Measurements from ENCODE around the gene CDK14.

The CDK14 gene

DNA sequence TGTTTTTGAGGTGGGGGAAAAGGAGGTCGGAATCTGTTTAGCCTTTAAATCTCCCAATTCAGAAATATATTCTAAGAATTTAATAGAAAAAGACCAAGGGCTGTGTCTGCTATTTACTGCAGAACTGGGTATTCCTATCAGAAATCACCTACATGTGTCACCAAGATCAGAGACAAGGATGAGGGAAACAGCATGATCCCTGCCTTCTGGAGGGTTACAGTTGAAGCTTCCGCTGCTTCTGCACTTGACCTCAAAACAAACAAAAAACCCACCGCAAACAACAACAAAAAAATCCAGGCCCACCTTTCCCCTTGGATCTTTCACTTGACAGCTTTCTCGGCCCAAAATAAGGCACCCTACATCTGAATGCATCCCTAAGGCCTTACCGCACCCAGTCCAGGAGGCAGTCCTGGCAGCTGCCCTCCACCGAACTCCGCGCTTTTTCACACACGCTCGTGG is 750 bp upstream of the CDK14 start:
- Histone ChIP-seq H3K27ac (ENCODE audit: insufficient read depth, low read length, poor library complexity, severe bottlenecking) (no peak overlapping the region), H3K4me3 (ENCODE audit: insufficient read depth, low read depth, low read length, poor library complexity, severe bottlenecking) (no peak overlapping the region), H3K36me3 (ENCODE audit: control insufficient read depth, insufficient read depth, low read length) (no peaks in the 10 kb centered on the region), H3K27me3 (replicated peaks; ENCODE audit: control insufficient read depth, insufficient read depth, low read length, poor library complexity, severe bottlenecking) (peaks cover 10% of the 10 kb centered on the region), H3K4me1 (ENCODE audit: control insufficient read depth, insufficient read depth, low read length, poor library complexity, severe bottlenecking) (peaks cover 2% of the 10 kb centered on the region), H3K9me3 (ENCODE audit: control insufficient read depth, low read length) (no peaks in the 10 kb centered on the region)
- no peak for DNase-seq

DNA sequence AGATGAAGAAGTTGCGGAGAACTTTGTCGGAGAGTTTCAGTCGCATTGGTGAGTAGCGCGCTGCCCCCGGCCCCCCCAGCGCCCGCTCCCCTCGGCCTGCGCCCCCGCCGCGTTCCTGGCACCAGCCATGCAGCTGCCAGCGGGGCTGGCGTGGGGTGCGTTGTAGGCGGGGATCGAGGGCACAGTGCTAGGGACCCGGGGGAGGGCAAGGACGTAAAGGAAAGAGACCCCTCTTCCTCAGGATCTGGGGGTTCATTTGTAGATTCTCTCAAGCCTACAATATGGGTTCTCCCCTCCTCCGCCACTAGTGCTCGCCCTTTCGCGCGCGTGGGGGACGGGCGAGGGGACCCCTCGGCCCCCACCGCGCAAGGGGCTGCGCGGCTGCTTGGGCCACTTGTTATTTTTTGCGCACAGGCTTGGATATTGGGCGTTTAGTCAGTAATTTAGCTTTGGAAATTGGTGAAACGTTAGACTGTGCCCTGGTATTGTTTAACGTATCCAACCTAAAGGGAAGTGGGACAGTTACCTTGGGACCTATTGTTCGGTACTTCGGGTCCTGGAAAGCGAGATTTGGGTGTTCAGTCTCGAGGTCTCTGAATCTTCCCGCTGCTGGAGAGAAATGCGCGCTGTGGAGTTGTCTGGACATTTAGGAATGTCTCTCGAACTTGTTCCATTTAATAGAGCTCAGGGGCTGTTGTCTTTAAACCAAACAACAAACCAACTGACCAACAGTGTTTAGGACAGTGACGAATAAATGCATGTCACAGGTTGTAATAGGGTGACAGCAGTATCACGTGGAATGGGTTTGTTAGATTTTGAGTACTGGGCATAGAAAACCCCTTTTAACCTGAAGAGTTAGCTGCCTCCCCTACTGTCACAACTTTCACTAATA is 796 bp downstream of the CDK14 start:
- Histone ChIP-seq H3K36me3 (ENCODE audit: control insufficient read depth, insufficient read depth, low read length) (no peaks in the 10 kb centered on the region), H3K27me3 (replicated peaks; ENCODE audit: control insufficient read depth, insufficient read depth, low read length, poor library complexity, severe bottlenecking) (peaks cover 10% of the 10 kb centered on the region), H3K9me3 (ENCODE audit: control insufficient read depth, low read length) (no peaks in the 10 kb centered on the region), H3K4me1 (ENCODE audit: control insufficient read depth, insufficient read depth, low read length, poor library complexity, severe bottlenecking) (peaks cover 2% of the 10 kb centered on the region), H3K4me3 (ENCODE audit: insufficient read depth, low read depth, low read length, poor library complexity, severe bottlenecking) (peak overlapping the region; percentile 29), H3K27ac (ENCODE audit: insufficient read depth, low read length, poor library complexity, severe bottlenecking) (no peak overlapping the region)
- no peak for DNase-seq

DNA sequence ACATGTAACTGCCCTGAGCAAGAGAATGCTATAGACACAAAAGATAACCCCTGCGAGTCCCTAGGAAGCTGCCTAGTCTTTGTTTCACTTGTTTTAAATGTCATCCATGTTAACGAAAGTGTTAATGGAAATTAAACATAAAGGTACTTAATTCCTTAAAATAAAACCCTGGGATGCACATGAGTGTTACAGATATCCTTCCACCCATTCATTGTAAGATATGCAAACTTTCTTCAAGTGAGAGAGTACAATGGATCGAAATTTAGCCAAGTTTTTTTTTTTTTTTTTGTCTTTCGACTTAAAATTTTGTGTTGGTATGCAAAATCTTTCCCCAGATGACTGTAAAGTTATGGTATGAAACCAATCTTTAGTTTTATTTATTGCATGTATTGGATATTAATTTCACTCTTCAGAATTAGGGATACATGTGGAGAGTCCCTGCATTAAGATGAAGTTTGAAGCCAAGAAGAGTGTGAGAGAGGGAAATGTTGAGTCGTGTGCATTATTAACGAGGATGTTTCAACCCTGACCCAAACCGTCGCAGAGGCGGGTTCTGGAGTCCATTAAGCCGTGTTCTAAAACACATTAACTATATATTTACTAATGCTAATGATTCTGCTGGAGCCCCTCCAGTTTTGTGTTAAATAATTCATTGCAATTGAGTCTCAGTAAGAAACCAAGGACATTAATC is 1.6 kb downstream of the CDK14 start:
- Histone ChIP-seq H3K4me1 (ENCODE audit: control insufficient read depth, insufficient read depth, low read length, poor library complexity, severe bottlenecking) (peaks cover 2% of the 10 kb centered on the region), H3K27me3 (replicated peaks; ENCODE audit: control insufficient read depth, insufficient read depth, low read length, poor library complexity, severe bottlenecking) (peaks cover 10% of the 10 kb centered on the region), H3K27ac (ENCODE audit: insufficient read depth, low read length, poor library complexity, severe bottlenecking) (no peak overlapping the region), H3K9me3 (ENCODE audit: control insufficient read depth, low read length) (no peaks in the 10 kb centered on the region), H3K36me3 (ENCODE audit: control insufficient read depth, insufficient read depth, low read length) (no peaks in the 10 kb centered on the region), H3K4me3 (ENCODE audit: insufficient read depth, low read depth, low read length, poor library complexity, severe bottlenecking) (no peak overlapping the region)
- DNase-seq = no peak

DNA sequence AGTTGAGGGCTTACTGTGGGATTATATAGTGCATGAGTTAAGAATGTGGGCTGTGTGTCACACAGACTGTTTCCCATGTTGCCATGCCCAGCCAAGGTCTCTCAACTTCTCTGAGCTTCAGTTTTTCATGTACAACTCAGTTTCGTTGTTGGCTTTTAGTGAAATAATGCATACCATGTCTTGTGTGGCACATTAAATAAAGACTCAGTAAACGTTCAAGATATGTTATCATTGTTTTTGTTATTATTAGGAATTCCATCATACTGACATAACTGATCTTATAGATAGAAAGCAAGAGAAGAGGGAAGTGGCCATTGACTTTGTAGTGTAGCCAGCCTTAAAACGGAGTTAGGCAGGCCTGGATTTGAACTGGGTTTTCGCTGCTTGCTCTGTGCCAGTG is 2.9 kb downstream of the CDK14 start:
- no peak for DNase-seq
- Histone ChIP-seq H3K4me1 (ENCODE audit: control insufficient read depth, insufficient read depth, low read length, poor library complexity, severe bottlenecking) (peaks cover 2% of the 10 kb centered on the region), H3K9me3 (ENCODE audit: control insufficient read depth, low read length) (no peaks in the 10 kb centered on the region), H3K36me3 (ENCODE audit: control insufficient read depth, insufficient read depth, low read length) (no peaks in the 10 kb centered on the region), H3K4me3 (ENCODE audit: insufficient read depth, low read depth, low read length, poor library complexity, severe bottlenecking) (no peak overlapping the region), H3K27ac (ENCODE audit: insufficient read depth, low read length, poor library complexity, severe bottlenecking) (no peak overlapping the region), H3K27me3 (replicated peaks; ENCODE audit: control insufficient read depth, insufficient read depth, low read length, poor library complexity, severe bottlenecking) (peaks cover 10% of the 10 kb centered on the region)

GRCh38 chr7:90599892-90600555 is 3.9 kb downstream of the CDK14 start:
- Histone ChIP-seq H3K4me1 (ENCODE audit: control insufficient read depth, insufficient read depth, low read length, poor library complexity, severe bottlenecking) (peaks cover 2% of the 10 kb centered on the region), H3K36me3 (ENCODE audit: control insufficient read depth, insufficient read depth, low read length) (no peaks in the 10 kb centered on the region), H3K4me3 (ENCODE audit: insufficient read depth, low read depth, low read length, poor library complexity, severe bottlenecking) (no peak overlapping the region), H3K27ac (ENCODE audit: insufficient read depth, low read length, poor library complexity, severe bottlenecking) (no peak overlapping the region), H3K9me3 (ENCODE audit: control insufficient read depth, low read length) (no peaks in the 10 kb centered on the region), H3K27me3 (replicated peaks; ENCODE audit: control insufficient read depth, insufficient read depth, low read length, poor library complexity, severe bottlenecking) (peaks cover 10% of the 10 kb centered on the region)
- DNase-seq = no peak

- no peak overlapping the region for H3K27ac ChIP-seq (ENCODE audit: insufficient read depth, low read length, poor library complexity, severe bottlenecking)
- peaks cover 1% of the 10 kb centered on the region for H3K27me3 ChIP-seq (replicated peaks; ENCODE audit: control insufficient read depth, insufficient read depth, low read length, poor library complexity, severe bottlenecking)
- no peaks in the 10 kb centered on the region for H3K9me3 ChIP-seq (ENCODE audit: control insufficient read depth, low read length)
- H3K4me1 ChIP-seq (ENCODE audit: control insufficient read depth, insufficient read depth, low read length, poor library complexity, severe bottlenecking) = no peaks in the 10 kb centered on the region
- no peak for DNase-seq
- no peaks in the 10 kb centered on the region for H3K36me3 ChIP-seq (ENCODE audit: control insufficient read depth, insufficient read depth, low read length)
- H3K4me3 ChIP-seq (ENCODE audit: insufficient read depth, low read depth, low read length, poor library complexity, severe bottlenecking) = no peak overlapping the region
Measured at GRCh38 chr7:90602303-90602702, 6.2 kb downstream of the CDK14 start.

DNA sequence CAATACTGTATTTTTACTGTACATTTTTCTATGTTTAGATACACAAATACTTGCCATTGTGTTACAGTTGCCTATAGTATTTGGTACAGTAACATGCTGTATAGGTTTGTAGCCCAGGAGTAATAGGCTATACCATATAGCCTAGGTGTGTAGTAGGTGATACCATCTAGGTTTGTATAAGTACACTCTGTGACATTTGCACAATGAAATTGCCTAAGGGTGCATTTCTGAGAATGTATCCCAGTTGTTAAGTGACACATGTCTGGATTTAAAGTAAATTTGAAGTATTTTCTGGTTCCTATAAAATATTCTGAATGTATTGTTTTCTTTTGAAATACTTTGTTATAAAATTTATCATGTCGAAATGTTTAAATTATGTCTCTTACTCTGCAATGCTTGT is 7.2 kb downstream of the CDK14 start:
- no peak overlapping the region for H3K4me3 ChIP-seq (ENCODE audit: insufficient read depth, low read depth, low read length, poor library complexity, severe bottlenecking)
- no peaks in the 10 kb centered on the region for H3K9me3 ChIP-seq (ENCODE audit: control insufficient read depth, low read length)
- H3K27me3 ChIP-seq (replicated peaks; ENCODE audit: control insufficient read depth, insufficient read depth, low read length, poor library complexity, severe bottlenecking) = no peaks in the 10 kb centered on the region
- no peaks in the 10 kb centered on the region for H3K4me1 ChIP-seq (ENCODE audit: control insufficient read depth, insufficient read depth, low read length, poor library complexity, severe bottlenecking)
- no peak overlapping the region for H3K27ac ChIP-seq (ENCODE audit: insufficient read depth, low read length, poor library complexity, severe bottlenecking)
- H3K36me3 ChIP-seq (ENCODE audit: control insufficient read depth, insufficient read depth, low read length) = no peaks in the 10 kb centered on the region
- DNase-seq = no peak

DNA sequence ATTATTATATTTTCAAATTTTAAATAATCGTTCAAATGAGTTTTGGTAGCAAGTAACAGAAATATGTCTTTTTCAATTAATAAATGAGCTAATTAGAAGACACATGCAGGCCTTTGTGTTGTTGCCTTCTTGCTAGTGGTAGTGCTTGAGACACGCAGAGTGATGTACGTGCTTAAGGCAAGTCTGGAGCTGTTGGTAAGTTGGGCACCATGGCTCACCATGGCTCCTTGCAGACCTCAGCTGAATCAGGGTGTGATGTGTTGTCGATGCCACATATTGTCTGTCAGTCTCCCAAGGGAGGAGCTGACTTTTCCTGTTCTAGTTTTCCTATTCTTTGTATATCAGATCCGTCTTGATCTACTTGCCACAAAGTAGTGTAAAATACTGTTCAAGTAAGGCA is 8.3 kb downstream of the CDK14 start:
- no peak overlapping the region for H3K27ac ChIP-seq (ENCODE audit: insufficient read depth, low read length, poor library complexity, severe bottlenecking)
- H3K27me3 ChIP-seq (replicated peaks; ENCODE audit: control insufficient read depth, insufficient read depth, low read length, poor library complexity, severe bottlenecking) = no peaks in the 10 kb centered on the region
- H3K4me3 ChIP-seq (ENCODE audit: insufficient read depth, low read depth, low read length, poor library complexity, severe bottlenecking) = no peak overlapping the region
- no peak for DNase-seq
- H3K4me1 ChIP-seq (ENCODE audit: control insufficient read depth, insufficient read depth, low read length, poor library complexity, severe bottlenecking) = no peaks in the 10 kb centered on the region
- H3K36me3 ChIP-seq (ENCODE audit: control insufficient read depth, insufficient read depth, low read length) = no peaks in the 10 kb centered on the region
- no peaks in the 10 kb centered on the region for H3K9me3 ChIP-seq (ENCODE audit: control insufficient read depth, low read length)

DNA sequence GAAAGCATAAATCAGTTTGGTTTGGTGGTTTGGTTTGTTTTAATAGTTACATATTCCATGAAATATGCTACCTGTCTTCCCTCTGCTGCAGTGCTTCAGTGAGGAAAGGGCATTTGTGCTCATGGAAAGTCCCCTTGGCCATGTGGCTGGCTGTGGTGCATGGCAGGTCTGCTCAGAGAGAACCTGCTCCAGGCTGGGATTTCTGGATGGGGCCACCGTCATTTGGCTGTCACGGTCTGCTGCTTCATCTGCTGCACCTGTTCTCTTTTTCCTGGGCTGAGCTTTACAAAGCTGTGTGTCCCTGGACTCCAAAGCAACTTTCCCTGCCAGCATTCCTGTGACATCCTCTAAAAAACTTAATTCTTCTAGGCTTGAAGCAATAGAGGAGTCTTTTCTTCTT is 8.9 kb downstream of the CDK14 start:
- no peak overlapping the region for H3K27ac ChIP-seq (ENCODE audit: insufficient read depth, low read length, poor library complexity, severe bottlenecking)
- no peaks in the 10 kb centered on the region for H3K27me3 ChIP-seq (replicated peaks; ENCODE audit: control insufficient read depth, insufficient read depth, low read length, poor library complexity, severe bottlenecking)
- no peak overlapping the region for H3K4me3 ChIP-seq (ENCODE audit: insufficient read depth, low read depth, low read length, poor library complexity, severe bottlenecking)
- DNase-seq = no peak
- H3K4me1 ChIP-seq (ENCODE audit: control insufficient read depth, insufficient read depth, low read length, poor library complexity, severe bottlenecking) = no peaks in the 10 kb centered on the region
- H3K9me3 ChIP-seq (ENCODE audit: control insufficient read depth, low read length) = no peaks in the 10 kb centered on the region
- H3K36me3 ChIP-seq (ENCODE audit: control insufficient read depth, insufficient read depth, low read length) = no peaks in the 10 kb centered on the region

DNA sequence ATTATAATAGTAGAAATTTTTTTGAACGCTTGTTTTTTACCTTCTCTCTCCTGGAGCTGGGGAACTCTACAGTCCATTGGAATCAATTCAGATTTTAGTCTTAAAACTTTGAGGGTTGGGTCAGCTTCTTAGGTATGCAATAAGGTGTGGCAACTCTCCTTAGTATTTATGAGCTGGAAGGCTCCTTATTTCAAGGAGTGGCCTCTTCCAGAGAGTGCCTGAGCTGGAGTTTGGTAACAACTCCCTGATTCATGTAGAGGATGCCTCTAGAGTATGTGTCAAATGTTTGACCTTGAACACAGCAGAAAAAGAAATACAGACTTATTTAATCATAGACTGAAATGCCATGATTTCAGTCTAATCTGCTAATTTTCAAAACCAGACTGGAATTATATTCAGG is 11.1 kb downstream of the CDK14 start:
- Histone ChIP-seq H3K4me3 (ENCODE audit: insufficient read depth, low read depth, low read length, poor library complexity, severe bottlenecking) (no peak overlapping the region), H3K4me1 (ENCODE audit: control insufficient read depth, insufficient read depth, low read length, poor library complexity, severe bottlenecking) (no peaks in the 10 kb centered on the region), H3K36me3 (ENCODE audit: control insufficient read depth, insufficient read depth, low read length) (no peaks in the 10 kb centered on the region), H3K27ac (ENCODE audit: insufficient read depth, low read length, poor library complexity, severe bottlenecking) (no peak overlapping the region), H3K27me3 (replicated peaks; ENCODE audit: control insufficient read depth, insufficient read depth, low read length, poor library complexity, severe bottlenecking) (no peaks in the 10 kb centered on the region), H3K9me3 (ENCODE audit: control insufficient read depth, low read length) (no peaks in the 10 kb centered on the region)
- DNase-seq = no peak
